ENCODE measurements around the gene SPEN.
A peak's percentile ranks its signal among the peaks of the same experiment; 100 is the strongest.
"Not testable (repeated sequence)": the region's sequence is repeated elsewhere in the genome, so short reads cannot be mapped to it uniquely, and the experiment has no call there.

Gene SPEN

DNA sequence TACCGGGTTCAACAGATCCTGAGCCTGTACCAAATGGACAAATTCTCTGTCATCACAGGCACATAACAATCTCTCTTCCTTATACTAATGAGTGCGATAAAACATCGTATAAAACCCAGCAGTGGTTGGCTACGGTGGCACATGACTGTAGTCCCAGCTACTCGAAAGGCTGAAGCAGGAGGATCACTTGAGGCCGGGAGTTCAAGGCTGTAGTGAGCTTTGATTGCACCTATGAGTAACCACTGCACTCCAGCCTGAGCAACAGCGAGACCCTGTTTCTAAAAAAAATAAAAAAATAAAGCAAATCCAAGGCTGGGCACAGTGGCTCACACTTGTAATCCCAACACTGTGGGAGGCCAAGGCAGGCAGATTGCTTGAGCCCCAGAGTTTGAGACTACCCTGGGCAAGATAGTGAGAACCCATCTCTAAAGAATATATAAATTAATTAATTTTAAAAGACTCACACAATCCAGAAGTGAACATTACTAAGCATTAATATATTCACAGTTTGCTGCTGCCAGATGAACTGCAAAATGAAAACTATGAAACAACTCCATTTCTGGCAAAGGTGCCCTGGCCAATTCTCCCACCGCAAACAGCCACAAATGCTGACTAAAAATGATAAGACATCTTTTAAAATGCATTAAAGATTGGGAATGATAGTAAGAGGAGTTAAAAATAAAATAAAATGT is 115.3 kb downstream of the SPEN start:
- no peak for DNase-seq (ENCODE audit: low spot score)

- no peak for DNase-seq (ENCODE audit: low spot score)
Observed at GRCh38 chr1:15963363-15963967, 116.0 kb downstream of the SPEN start.

GRCh38 chr1:15963968-15964648 is 116.6 kb downstream of the SPEN start:
- no peak for DNase-seq (ENCODE audit: low spot score)

- no peak for DNase-seq (ENCODE audit: low spot score)
Observed at GRCh38 chr1:15965228-15965767, 117.8 kb downstream of the SPEN start.

GRCh38 chr1:15966081-15966955 is 118.8 kb downstream of the SPEN start:
- DNase-seq (ENCODE audit: low spot score), result no peak

DNA sequence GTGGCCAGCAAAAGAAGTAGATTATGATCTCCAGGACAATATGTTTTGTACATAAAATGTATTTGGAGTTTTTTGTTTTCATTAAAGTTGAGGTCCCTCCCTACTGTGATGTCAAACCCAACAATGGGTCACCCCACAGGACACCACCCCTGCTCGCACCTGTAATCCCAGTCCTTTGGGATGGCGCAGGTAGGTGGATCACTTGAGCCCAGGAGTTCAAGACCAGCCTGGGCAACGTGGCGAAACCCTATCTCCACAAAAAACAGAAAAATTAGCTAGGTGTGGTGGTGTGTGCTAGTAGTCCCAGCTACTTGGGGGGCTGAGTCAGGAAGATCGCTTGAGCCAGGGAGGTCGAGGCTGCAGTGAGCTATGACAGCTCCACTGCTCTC is 119.4 kb downstream of the SPEN start:
- DNase-seq (ENCODE audit: low spot score), result no peak

DNA sequence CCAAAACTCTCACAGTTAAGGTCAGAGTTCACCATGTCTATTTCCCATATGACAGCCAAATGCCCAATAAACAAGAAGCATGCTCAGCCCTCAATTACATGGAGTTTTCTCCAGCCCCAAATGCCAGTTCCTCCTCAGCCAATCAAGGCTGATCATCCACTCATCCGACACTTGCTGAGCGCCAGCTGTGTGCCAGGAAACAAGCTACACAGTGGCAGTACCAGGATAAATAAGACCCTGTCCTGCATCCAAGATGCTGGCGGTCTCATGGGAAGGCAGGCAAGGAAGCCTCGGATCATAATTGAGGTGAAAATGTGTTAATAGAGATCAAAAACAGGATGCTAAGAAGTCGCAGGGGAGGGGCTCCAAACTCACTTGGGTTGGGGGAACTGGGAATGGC is 120.7 kb downstream of the SPEN start:
- DNase-seq (ENCODE audit: low spot score), result no peak

DNA sequence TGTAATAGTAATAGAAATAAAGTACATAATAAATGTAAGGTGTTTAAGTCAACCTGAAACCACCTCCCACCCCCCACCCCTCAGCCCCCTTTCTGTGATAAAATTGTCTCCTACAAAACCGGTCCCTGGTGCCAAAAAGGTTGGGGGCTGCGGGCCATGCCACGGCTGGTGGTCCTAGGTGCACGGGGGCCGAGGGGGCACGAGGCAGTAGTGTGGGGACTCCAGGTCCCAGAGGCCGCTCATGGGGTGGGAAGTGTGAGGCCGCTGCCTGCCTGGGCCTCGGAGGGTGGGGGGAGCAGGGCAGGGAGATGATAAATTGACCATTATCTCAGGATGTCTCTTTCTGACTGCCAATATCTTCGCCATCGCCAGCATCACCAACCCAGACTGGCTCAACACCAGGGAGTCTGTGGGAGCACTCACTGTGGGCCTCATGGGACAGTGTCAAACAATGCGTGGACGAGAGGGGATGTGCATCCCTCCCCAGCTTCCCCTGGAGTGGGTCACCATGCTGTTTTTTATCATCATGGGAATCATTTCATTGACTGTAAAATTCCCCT is 121.9 kb downstream of the SPEN start:
- DNase-seq (ENCODE audit: low spot score), result no peak

- DNase-seq (ENCODE audit: low spot score), result no peak
Observed at GRCh38 chr1:15970911-15971310, 123.4 kb downstream of the SPEN start.

DNA sequence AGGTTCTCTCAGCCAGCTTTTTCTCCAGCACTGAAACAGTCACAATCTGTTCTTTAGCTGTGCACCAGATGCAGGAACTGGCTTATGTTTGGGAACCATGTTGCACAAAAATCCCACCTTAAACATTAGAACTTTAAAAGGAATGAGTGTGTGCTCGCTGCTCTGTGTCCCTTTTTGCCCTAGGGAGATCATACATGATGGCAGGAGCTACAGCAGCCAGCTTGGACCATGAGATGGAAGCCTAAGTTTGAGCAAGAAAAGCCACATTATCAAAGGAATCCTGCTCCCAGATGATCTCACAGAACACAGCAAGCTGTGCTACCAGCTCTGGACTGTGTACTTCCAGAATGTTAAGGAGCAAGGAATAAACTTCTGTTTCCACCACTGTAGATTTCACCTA is 124.9 kb downstream of the SPEN start:
- no peak for DNase-seq (ENCODE audit: low spot score)

DNA sequence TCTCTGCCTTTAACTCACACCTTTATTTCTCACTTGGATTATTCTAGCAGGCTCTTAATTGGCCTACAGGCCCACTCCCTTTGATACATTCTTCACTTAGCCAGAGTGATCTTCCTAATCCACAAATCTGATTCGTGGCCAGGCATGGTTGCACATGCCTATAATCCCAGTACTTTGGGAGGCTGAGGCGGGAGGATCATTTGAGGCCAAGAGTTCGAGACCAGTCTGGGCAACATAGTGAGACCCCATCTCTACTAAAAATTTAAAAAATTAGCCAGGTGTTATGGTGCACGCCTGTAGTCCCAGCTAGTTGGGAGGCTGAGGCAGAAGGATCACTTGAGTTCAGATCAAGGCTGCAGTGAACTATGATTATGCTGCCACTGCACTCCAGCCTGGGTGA is 126.3 kb downstream of the SPEN start:
- DNase-seq (ENCODE audit: low spot score), result no peak

- no peak for DNase-seq (ENCODE audit: low spot score)
Observed at GRCh38 chr1:15974855-15975254, 127.3 kb downstream of the SPEN start.

DNA sequence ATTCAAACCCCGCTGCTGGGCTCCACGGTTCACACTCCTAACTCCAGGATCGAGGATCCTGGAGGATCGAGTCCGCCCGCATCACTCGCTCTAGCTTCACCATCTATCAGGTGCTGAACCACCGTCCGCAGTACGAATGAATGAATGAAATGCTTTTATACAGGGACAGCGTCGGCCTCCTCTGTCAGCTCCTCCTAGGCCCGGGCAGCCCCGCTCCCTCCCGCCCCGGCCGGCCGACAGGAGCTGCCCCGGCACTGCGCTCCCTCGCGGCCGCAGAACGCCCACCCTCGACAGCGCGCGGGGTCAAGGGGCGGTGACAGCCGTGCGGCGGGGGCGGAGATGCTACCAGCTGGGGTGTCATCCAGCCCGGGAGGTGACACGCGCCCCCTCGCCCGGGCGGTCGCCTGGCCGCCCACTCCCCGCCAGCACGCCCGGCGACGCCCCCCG is 127.9 kb downstream of the SPEN start:
- peak; percentile 67 for DNase-seq (ENCODE audit: low spot score)

GRCh38 chr1:15975805-15976680 is 128.5 kb downstream of the SPEN start, which contains the start of gene ZBTB17:
Gene ZBTB17, minus strand, starts transcription at chr1:15976101. Its CDS starts 27,606 bp downstream, at chr1:15948495.
- peak; percentile 93 for DNase-seq (ENCODE audit: low spot score)

DNA sequence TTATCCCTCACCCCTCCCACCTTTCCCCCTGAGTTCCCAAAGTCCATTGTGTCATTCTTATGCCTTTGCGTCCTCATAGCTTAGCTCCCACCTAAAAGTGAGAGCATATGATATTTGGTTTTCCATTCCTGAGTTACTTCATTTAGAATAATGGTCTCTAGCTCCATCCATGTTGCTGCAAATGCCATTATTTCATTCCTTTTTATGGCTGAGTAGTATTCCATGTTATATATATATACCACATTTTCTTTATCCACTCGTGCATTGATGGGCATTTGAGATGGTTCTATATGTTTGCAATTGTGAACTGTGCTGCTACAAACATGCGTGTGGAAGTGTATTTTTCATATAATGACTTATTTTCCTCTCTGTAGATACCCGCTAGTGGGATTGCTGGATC is 130.4 kb downstream of the SPEN start:
- not testable (repeated sequence) for DNase-seq (ENCODE audit: low spot score)

- no peak for DNase-seq (ENCODE audit: low spot score)
Observed at GRCh38 chr1:15981679-15982078, 134.2 kb downstream of the SPEN start.

DNA sequence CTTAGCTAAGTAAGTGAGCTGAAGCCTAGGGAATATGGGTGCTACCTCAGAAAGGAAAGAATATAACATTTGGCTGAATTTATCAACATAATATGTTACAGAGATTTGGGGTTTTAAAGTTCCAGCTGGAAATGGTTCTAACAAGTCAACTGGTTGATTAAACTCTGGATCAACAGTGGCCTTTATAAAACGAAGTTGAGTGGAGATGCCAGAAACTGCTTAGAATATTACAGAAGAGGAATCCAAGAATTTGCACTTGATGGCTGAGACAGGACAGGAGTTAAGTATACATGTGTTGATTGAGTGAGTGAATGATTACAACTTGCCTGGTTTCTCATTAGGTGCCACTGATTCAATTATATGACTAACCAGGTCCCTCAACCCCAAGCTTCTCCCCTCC is 135.8 kb downstream of the SPEN start:
- DNase-seq (ENCODE audit: low spot score), result no peak

- DNase-seq (ENCODE audit: low spot score), result no peak
Observed at GRCh38 chr1:15985611-15986297, 138.2 kb downstream of the SPEN start.

- DNase-seq (ENCODE audit: low spot score), result no peak
Observed at GRCh38 chr1:15988856-15989736, 141.6 kb downstream of the SPEN start.
